Measurements from ENCODE around the gene NUCKS1. TPM values are rescaled to one million over a fixed set of nuclear protein-coding genes. Genes with fewer than 3 reads are reported as not detected.

The NUCKS1 gene
- total RNA-seq, 1 donor from 2014 or later = 700 TPM

DNA sequence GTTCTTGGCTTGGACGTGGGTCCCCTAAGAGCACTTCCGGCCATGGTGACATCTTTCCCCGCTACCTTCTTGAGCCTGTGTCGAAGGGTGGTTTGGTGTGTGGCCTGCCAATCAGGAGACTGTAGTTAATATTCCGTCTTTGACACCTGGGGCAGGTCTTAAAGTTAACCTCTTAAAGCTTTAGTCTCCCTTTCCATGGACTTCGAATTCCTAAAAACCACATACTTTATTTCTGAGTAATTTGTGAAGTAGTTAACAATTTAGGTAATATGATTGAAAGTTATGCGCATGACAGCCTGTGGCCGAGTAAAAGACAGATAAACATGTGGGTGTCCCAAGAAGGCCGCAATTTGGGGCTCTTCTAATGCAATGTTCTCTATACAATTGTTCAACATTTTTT lies 35.5 kb upstream of the NUCKS1 start:
- H3K27ac Mint-ChIP-seq = no peak overlapping the region
- peaks cover 8% of the 10 kb centered on the region for H3K4me1 ChIP-seq
- no peak overlapping the region for H3K9ac ChIP-seq
- no peaks in the 10 kb centered on the region for H3K9me3 ChIP-seq (ENCODE audit: low read depth)
- H3K27me3 Mint-ChIP-seq (ENCODE audit: insufficient read depth, low read depth) = no peaks in the 10 kb centered on the region
- no peak overlapping the region for H3K4me3 ChIP-seq
- H3K4me1 Mint-ChIP-seq = peaks cover 6% of the 10 kb centered on the region
- no peak overlapping the region for H3K4me2 ChIP-seq
- peaks cover 5% of the 10 kb centered on the region for H3F3A ChIP-seq (ENCODE audit: low read depth)
- DNase-seq (ENCODE audit: low spot score) = no peak
- H3K79me2 ChIP-seq (ENCODE audit: low read depth) = no peaks in the 10 kb centered on the region
- no peaks in the 10 kb centered on the region for H3K36me3 ChIP-seq
- H3K27ac ChIP-seq = no peak overlapping the region
- no peak overlapping the region for H2AFZ ChIP-seq (replicated peaks)
- H4K20me1 ChIP-seq (ENCODE audit: low read depth) = no peaks in the 10 kb centered on the region
- H3K4me3 Mint-ChIP-seq = no peak overlapping the region
- no peaks in the 10 kb centered on the region for H3K9me3 Mint-ChIP-seq
- no peaks in the 10 kb centered on the region for H3K27me3 ChIP-seq
- TF ChIP-seq EZH2 (IDR thresholded peaks at IDR 0.05) (no peak), EZH2phosphoT487 (IDR thresholded peaks at IDR 0.05) (no peak)
- TF ChIP-seq, protein P1, sequence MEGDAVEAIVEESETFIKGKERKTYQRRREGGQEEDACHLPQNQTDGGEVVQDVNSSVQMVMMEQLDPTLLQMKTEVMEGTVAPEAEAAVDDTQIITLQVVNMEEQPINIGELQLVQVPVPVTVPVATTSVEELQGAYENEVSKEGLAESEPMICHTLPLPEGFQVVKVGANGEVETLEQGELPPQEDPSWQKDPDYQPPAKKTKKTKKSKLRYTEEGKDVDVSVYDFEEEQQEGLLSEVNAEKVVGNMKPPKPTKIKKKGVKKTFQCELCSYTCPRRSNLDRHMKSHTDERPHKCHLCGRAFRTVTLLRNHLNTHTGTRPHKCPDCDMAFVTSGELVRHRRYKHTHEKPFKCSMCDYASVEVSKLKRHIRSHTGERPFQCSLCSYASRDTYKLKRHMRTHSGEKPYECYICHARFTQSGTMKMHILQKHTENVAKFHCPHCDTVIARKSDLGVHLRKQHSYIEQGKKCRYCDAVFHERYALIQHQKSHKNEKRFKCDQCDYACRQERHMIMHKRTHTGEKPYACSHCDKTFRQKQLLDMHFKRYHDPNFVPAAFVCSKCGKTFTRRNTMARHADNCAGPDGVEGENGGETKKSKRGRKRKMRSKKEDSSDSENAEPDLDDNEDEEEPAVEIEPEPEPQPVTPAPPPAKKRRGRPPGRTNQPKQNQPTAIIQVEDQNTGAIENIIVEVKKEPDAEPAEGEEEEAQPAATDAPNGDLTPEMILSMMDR (IDR thresholded peaks at IDR 0.05) = no peak
- H3K36me3 Mint-ChIP-seq = peaks cover 3% of the 10 kb centered on the region

DNA sequence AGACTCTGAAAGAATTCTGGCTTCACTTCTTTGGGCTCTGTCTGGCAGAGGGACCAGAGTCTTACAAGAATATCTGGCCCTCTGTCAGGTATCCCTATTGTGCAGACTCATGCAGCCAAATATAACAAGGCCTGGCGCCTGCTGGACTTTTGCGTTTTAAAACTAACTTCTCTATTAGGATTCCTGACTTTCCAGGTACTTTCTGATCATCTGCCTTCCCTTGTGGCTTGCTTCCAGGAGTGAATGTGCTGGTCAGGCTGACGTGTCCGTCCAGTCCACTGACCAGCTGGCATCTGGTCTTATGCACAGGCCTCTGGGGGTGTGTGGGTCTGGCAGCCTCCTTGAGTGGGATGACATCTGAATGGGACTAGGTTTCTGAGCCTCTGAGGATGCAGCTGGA lies 33.9 kb upstream of the NUCKS1 start:
- TF ChIP-seq EZH2 (IDR thresholded peaks at IDR 0.05) (no peak), EZH2phosphoT487 (IDR thresholded peaks at IDR 0.05) (no peak)
- TF ChIP-seq, protein P1 (IDR thresholded peaks at IDR 0.05) = no peak
- Histone ChIP-seq H3K79me2 (ENCODE audit: low read depth) (no peaks in the 10 kb centered on the region), H3K27me3 (no peaks in the 10 kb centered on the region), H3K9ac (no peak overlapping the region), H3K36me3 (no peaks in the 10 kb centered on the region), H3K4me3 (no peak overlapping the region), H2AFZ (replicated peaks) (no peak overlapping the region), H4K20me1 (ENCODE audit: low read depth) (no peaks in the 10 kb centered on the region), H3K4me1 (peaks cover 8% of the 10 kb centered on the region), H3K9me3 (ENCODE audit: low read depth) (no peaks in the 10 kb centered on the region), H3F3A (ENCODE audit: low read depth) (peaks cover 5% of the 10 kb centered on the region), H3K27ac (no peak overlapping the region), H3K4me2 (no peak overlapping the region)
- no peak overlapping the region for H3K4me3 Mint-ChIP-seq
- no peaks in the 10 kb centered on the region for H3K27me3 Mint-ChIP-seq (ENCODE audit: insufficient read depth, low read depth)
- H3K27ac Mint-ChIP-seq = no peak overlapping the region
- no peaks in the 10 kb centered on the region for H3K9me3 Mint-ChIP-seq
- no peaks in the 10 kb centered on the region for H3K36me3 Mint-ChIP-seq
- H3K4me1 Mint-ChIP-seq = peaks cover 6% of the 10 kb centered on the region
- DNase-seq (ENCODE audit: low spot score) = peak; percentile 23

DNA sequence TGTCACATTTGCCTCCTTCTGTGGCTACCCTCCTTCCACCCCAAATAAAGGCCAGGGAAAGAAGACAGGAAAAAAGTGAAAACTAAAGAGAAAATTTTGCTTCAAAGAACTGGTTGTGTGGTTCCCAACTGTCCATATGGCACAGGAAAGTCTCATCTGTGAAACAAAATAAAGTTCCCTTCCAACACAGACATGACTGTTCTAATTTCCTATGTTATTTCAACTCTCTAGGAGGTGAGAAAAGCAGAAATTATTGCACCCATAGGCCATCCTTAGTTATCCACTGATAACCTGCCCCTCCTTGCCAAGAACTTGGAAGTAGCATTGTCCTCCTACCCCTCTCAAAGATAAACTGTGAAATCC lies 33.4 kb upstream of the NUCKS1 start:
- H3K36me3 Mint-ChIP-seq = no peaks in the 10 kb centered on the region
- H3F3A ChIP-seq (ENCODE audit: low read depth) = peaks cover 5% of the 10 kb centered on the region
- H3K4me1 ChIP-seq = peaks cover 8% of the 10 kb centered on the region
- no peak overlapping the region for H3K9ac ChIP-seq
- no peak overlapping the region for H3K4me3 Mint-ChIP-seq
- H3K4me2 ChIP-seq = no peak overlapping the region
- H3K27ac ChIP-seq = no peak overlapping the region
- no peaks in the 10 kb centered on the region for H3K79me2 ChIP-seq (ENCODE audit: low read depth)
- no peaks in the 10 kb centered on the region for H3K36me3 ChIP-seq
- peaks cover 6% of the 10 kb centered on the region for H3K4me1 Mint-ChIP-seq
- no peaks in the 10 kb centered on the region for H4K20me1 ChIP-seq (ENCODE audit: low read depth)
- TF ChIP-seq EZH2 (IDR thresholded peaks at IDR 0.05) = no peak
- TF ChIP-seq, protein P1 (IDR thresholded peaks at IDR 0.05) = no peak
- TF ChIP-seq EZH2phosphoT487 (IDR thresholded peaks at IDR 0.05) = no peak
- H3K9me3 ChIP-seq (ENCODE audit: low read depth) = no peaks in the 10 kb centered on the region
- no peak overlapping the region for H3K4me3 ChIP-seq
- H3K27ac Mint-ChIP-seq = no peak overlapping the region
- DNase-seq (ENCODE audit: low spot score) = no peak
- H3K27me3 ChIP-seq = no peaks in the 10 kb centered on the region
- no peaks in the 10 kb centered on the region for H3K27me3 Mint-ChIP-seq (ENCODE audit: insufficient read depth, low read depth)
- no peaks in the 10 kb centered on the region for H3K9me3 Mint-ChIP-seq
- H2AFZ ChIP-seq (replicated peaks) = no peak overlapping the region
